Stimulated activated CD4-positive, alpha-beta T cell treated with anti-CD3 and anti-CD28 coated beads, Interleukin-4, amount 100 ng/mL, for 24 hours (primary cell): ENCODE results near the gene EFS.
A peak's percentile ranks its signal among the peaks of the same experiment; 100 is the strongest.
"Not testable (repeated sequence)": the region's sequence is repeated elsewhere in the genome, so short reads cannot be mapped to it uniquely, and the experiment has no call there.

Experiments used
- DNase-seq: peaks from one replicate; pipeline ENCODE4 v3.0.0-alpha.2; 2020

Gene EFS

GRCh38 chr14:23399136-23399535 is 34.2 kb upstream of the EFS start:
- DNase-seq = no peak

DNA sequence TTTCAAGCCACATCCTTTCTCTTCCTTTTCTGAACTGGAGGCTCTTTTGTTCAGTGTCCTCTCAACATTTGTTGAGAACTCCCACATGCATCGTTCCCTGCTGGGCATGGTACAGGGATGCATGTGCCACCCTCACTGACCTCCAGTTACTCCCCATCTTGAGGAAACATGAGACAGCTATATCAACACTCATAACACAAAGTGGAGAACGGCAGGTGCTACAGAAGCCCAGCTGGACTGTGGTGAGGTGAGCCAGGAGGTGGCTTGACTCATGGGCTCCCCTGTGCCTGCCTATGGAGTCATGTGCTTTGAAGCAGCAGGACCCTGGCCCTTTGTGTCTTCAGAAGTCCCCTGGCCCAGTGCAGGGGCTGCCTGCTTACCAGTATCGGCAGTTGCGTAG is 33.4 kb upstream of the EFS start:
- no peak for DNase-seq

GRCh38 chr14:23396781-23397407 is 31.9 kb upstream of the EFS start:
- DNase-seq = no peak

DNA sequence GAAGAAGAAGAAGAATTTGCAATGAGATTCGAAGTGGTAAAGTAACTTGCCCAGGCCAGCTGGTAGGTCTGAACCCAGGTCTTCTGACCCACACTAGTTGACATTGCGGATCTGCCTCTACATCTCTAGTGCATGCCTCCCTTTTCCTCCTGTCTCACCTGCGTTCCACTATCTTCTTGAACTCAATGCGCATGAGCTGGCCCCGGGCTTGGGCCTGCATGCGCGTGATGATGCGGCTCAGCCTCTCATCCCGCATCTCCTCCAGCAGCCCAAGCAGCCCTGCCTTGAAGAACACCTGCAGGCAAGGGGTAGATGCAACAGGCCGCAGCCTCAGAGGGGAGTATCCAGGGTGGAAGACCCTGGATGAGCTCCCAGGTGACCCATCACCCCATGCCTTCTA is 31.2 kb upstream of the EFS start:
- no peak for DNase-seq

GRCh38 chr14:23392613-23393012 is 27.6 kb upstream of the EFS start:
- DNase-seq = no peak

GRCh38 chr14:23389871-23390270 is 24.9 kb upstream of the EFS start:
- DNase-seq = not testable (repeated sequence)

DNA sequence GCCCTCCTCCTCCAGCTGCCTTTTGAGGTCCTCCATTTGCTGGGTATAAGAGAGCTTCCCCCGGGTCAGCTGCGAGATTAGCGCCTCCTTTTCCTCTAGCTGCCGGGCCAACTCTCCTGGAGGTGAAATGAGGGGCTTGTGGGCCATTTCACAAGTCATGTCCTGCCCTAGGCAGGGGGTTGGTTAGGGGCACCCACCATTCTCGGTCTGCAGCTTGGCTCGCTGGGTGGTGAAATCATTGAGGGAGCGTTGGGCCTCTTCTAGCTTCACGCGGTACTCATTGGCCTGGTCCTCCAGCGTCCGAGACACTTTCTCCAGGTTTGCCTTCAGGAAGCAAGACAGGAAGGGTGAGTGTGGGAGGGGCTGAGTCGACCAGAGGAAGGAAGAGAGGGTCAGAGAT is 24.4 kb upstream of the EFS start:
- DNase-seq = no peak

- DNase-seq = no peak
Observed at GRCh38 chr14:23388996-23389395, 24.0 kb upstream of the EFS start.

DNA sequence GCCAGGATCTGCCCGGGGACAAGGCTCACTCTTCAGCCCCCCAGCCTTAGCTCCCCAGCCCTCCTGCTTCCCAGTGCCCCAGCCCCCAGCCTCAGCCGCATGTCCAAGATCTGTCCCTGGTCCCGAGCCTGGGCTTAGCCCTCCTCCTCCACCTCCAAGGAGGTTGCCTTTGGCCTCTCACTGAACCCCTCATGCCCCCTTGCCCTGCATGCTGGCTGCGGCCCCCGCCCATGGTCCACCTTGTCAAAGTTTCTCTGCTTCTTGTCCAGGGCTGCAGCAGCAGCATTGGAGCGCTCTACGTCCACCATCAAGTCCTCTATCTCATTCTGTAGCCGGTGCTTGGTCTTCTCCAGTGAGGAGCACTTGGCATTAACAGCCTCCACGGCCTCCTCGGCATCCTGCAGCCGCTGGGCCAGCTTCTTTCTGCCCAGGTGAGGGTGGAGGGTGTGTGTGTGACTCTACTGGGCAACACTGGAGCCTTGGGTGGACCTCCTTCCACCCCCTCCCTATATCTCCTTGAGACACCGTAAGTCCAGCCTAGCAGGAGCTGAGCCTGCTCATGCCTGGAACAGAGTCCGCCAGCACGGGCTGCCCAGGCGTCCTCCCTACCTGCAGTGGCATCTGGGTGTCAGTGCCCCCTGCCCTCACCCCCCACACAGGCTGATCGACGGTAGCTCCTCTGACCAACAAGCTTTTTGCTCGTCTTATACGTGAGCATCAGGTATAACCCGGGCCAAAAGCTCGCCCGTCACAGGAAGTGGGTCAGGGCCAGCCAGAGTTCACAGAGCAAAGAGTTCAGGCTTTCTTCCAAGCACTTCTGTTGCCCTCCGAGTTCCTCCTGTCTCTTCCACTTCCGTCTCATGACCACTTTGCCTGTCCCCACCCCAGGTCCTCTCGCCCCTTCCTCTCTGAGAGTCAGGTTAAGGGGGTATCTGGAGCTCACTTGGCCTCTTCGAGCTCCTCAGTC is 23.2 kb upstream of the EFS start:
- no peak for DNase-seq

DNA sequence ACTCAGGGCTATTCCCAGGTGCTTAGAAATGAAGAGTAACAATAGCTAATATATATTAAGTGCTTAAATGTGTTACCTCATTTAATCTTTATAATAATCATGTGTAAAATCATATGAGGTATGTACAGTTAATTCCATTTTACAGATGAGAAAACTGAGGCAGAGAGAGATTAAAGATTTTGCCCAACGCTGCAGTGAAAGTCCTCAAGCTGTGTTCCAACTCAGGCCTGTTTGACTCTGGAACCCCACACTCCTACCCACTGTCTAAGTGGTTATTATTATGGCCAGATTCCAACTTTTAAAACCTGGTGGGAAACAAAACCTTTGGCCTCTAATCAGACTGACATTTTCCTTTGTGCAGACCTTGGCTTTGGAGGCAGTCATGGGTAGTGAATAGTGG is 22.0 kb upstream of the EFS start:
- no peak for DNase-seq

- DNase-seq = not testable (repeated sequence)
Observed at GRCh38 chr14:23386266-23386657, 21.3 kb upstream of the EFS start.

DNA sequence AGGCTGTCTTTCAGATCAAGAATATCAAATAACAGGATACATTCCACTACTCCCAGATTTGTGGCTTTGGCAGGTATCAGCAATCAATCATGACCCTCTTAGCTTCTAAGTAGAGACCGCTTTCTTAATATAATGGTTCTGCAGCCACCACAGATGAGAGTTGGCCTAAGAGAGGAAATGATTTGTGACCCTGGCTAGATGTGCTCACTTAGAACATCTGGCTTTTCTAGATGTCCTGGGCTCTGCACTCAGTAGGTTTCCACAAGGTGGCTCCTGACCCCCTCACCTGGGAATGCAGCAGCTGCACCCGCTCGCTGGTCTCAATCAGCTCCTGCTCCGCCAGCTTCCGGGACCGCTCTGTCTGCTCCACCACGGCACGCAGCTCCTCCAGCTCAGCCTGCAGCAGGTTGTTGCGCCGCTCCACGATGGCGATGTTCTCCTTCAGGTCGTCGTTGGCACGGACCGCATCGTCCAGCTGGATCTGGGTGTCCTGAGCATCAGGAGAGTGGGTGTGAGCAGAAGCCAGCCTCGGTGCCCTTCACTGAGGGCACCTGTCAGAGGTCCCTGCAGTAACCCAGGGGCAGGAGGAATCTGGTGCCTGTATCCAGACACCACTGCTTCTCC is 20.8 kb upstream of the EFS start:
- DNase-seq = no peak

DNA sequence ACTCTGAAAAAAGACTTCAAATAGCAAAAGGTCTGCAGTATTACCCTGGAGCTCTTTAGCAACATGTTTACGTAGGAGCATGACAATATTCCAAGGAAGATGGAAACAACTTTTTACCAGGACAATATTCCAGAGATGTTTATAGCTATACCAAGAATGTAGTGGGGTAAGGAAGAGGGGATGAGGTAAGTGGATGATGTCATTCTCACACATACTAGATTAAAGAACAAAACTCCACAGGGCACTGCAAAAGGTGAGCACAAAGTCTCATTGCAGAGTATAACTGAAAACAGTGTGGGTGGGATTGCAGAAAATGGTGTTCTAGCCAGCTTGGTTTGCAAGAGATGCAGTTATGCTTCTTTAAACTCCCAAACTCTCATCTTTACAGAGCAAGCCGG is 20.3 kb upstream of the EFS start:
- DNase-seq = no peak

GRCh38 chr14:23384364-23385080 is 19.6 kb upstream of the EFS start:
- DNase-seq = no peak

DNA sequence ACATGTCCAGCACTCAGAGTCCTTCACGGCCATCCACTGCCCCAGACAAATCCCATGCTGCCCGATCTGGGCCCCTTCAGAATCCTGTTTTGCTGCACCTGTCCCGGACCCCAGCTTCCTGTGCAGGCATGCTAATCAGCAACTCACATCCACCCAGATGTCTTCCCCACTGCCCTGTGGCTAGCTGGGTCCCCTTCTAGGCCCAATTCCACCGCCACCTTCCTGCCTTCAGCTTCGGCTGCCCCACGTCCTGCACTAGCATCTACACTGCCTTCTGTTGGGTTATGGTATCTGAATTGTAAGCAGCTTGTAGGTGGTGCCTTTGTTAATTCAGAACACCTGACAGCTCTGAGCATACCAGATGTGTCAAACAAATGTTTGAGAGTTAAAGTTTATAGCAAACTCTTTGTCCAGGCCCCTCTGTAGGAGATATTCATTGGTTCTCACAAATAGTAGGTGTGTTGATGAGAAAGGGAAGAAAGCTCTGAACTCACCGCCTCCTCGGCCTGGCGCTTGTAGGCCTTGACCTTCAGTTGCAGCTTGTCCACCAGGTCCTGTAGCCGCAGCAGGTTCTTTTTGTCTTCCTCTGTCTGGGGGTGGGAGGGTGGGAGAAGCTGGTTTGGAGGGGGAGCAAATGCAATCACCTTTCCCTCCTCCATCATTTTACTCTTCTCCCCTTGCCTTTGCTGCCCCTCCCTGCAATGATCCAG is 17.9 kb upstream of the EFS start:
- no peak for DNase-seq

GRCh38 chr14:23382276-23382675 is 17.3 kb upstream of the EFS start:
- no peak for DNase-seq

- DNase-seq = no peak
Observed at GRCh38 chr14:23381871-23382270, 16.9 kb upstream of the EFS start.

DNA sequence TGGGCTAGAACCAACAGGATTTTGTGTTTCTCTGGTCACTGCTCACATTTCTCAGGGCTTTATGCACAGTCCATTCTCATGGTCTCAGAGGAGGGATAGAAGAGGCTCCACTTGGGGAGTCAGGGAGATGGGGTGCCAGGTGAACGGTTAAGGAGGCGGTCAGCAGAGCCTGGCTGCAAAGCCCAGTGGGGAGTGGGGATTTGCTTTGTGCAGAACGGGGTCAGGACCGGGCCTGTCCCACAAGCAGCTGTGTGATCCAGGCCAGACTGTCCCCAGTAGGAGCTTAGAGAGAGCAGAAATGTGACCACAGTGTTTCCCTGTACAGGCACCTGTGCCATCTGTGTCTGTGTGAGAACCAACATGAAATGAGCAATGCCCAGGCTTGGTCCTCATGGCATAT is 16.0 kb upstream of the EFS start:
- DNase-seq = no peak

DNA sequence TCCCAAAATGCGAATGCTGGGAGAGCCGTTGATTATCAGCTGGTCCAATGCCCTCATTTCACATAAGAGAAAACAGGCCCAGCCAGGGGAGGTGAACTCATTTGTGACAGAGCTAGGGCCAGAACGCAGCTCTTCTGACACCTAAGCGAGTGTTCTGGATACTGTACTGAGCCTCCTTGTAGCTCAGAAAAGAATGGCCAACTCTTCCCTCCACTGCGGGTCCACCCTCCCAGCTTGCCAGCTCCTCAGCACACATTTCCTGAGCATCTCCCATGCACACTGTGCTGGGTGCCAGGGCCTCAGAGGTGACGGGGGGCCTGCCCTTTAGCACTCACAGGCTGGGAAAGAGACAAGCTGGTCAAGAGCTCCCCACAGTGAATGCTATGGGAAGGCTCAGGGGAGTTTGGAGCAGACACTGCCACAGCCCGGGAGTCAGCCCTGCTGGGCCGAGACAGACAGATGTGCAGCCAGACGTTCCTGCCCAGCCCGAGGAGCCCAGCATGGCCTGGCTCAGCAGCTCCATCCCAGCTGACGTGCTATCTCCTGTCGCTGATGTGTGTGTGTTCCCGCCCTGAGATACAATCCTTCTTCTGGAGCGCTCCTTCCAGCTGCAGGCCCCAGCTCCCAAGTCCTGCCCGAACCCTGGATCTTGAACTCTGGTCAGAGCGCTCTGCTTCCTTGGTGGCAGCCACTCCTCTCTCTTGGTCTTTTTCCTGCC is 15.4 kb upstream of the EFS start:
- no peak for DNase-seq

DNA sequence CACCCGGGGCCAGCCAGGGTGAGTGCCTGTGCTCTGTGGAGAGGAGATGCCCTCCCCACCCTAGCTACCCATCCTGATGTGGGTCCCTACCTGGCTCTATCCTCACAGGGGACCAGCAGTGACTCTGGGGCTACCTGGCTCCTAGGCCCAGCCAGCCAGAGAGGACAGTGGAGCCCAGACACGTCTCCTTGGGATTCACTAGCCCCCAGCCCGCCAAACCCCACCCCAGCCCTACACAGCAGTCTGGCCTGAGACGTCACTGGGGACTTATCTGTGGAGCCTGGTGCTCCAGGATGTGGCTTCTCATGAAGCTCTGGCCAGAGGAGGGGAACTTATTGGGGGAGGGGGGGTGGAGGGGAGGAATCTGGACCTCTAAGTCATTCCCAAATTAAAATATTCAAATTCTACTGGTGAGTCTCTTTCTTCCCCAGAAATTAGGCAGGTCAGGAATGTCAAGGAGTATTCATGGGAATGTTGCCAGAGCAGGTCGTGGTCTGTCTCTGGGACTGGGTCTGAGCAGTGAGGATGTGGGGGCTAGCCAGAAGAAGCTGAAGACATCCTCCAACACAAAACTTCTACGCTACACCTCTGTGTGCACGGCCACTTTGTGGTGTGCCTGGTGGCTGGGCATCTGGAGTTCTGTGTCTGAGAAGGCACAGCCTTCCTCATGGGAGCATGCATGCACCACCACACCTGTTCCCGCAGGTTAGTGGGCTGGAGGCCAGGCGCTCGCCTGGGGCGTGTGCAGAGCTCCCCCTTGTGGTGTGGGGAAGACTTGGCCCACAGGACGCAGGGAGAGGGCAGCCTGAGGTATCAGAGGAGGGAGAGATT is 14.6 kb upstream of the EFS start:
- DNase-seq = peak; percentile 69

DNA sequence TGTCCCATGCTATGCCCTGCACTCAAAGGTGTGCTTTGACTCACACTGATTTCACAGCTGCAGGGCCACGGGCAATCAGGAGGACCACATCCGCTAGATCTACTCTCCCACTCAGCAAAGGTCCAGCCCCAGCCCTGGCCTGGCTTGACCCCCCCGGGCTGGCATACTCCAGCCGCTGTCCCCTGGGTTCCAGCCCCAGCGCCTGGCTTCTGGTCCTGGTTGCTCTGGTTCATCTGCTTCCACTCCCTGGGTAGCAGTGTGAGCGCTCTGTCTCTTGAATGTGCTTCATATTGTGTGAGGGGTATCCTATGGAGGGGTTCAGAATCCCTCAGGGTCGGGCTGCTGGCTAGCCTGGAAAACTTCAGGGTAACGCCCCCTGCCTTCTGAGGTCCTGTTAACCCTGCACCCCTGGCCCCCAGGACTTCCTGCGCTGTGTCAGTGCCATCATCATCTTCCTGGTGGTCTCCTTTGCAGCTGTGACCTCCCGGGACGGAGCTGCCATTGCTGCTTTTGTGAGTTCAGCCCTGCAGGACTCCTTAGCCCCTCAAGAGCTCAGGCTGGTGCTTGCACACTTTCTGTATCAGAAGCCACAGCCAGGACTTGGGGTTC is 13.7 kb upstream of the EFS start:
- no peak for DNase-seq
